ENCODE results near the gene ATG5.

GRCh38 chr6:106359959-106360409 lies 34.4 kb upstream of the ATG5 start:
- TF ChIP-seq CTCF (IDR thresholded peaks at IDR 0.05) (no peak), POLR2A (IDR thresholded peaks at IDR 0.05) (no peak)

All from heart left ventricle (tissue), 13 donors.